Stimulated activated CD4-positive, alpha-beta T cell treated with anti-CD3 and anti-CD28 coated beads, Interleukin-15, amount 100 ng/mL, for 48 hours (primary cell): ENCODE results near the gene CYP2A13.
"Not testable (repeated sequence)": the region's sequence is repeated elsewhere in the genome, so short reads cannot be mapped to it uniquely, and the experiment has no call there.

Experiments used
- DNase-seq, 2 donors: peaks; one replicate each; pipeline ENCODE4 v3.0.0-alpha.2; 2020; ENCODE audit warnings: low read depth in 2 of 2

CYP2A13 gene, protein sequence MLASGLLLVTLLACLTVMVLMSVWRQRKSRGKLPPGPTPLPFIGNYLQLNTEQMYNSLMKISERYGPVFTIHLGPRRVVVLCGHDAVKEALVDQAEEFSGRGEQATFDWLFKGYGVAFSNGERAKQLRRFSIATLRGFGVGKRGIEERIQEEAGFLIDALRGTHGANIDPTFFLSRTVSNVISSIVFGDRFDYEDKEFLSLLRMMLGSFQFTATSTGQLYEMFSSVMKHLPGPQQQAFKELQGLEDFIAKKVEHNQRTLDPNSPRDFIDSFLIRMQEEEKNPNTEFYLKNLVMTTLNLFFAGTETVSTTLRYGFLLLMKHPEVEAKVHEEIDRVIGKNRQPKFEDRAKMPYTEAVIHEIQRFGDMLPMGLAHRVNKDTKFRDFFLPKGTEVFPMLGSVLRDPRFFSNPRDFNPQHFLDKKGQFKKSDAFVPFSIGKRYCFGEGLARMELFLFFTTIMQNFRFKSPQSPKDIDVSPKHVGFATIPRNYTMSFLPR

GRCh38 chr19:41088151-41088550 lies at the start of gene CYP2A13:
Gene CYP2A13, plus strand, starts transcription at chr19:41088451. Its CDS starts 21 bp downstream, at chr19:41088472.
- DNase-seq, result no peak

GRCh38 chr19:41039806-41040205 lies 48.4 kb upstream of the CYP2A13 start:
- no peak for DNase-seq

DNA sequence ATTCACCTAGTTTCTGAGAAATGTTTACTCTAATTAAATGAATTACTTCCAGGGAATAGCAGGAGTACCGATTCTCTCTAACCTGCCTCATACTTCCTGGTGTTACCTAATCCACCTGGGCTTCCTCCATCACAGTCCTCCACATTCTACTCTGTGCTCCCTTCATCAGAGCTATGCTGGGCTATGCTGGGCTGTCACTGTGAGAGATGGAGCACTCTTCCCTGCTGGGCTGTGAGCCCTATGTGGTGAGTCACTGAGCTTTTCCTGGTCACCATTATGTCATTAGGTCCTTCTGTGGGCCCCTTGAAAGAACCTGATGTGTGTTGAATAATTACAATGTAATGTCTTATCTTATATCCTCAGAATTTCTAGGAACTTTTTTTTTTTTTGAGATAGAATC lies 43.2 kb upstream of the CYP2A13 start:
- DNase-seq, result not testable (repeated sequence)

- no peak for DNase-seq
These were observed 37.8 kb upstream of the CYP2A13 start for GRCh38 chr19:41050426-41050825.

DNA sequence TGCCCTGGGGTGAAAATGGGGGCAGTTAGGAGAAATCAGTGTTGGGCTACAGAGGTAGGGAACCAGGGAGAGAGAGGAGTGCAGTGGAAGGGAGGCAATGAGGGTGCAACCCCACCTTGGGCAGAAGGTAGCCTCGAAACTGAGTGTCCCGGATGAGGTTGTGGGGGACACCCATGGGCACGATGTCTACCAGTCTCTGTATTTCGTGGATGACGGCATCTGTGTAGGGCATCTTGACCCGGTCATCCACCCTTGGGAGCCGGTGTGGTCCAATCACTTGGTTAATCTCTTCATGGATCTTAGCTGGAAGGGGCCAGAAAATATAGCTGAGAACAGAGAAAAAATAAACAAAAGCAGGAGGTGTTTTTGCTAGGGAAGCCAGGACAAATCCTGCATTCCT lies 36.1 kb upstream of the CYP2A13 start:
- DNase-seq, result not testable (repeated sequence)

GRCh38 chr19:41053331-41053730 lies 34.9 kb upstream of the CYP2A13 start:
- DNase-seq, result not testable (repeated sequence)

DNA sequence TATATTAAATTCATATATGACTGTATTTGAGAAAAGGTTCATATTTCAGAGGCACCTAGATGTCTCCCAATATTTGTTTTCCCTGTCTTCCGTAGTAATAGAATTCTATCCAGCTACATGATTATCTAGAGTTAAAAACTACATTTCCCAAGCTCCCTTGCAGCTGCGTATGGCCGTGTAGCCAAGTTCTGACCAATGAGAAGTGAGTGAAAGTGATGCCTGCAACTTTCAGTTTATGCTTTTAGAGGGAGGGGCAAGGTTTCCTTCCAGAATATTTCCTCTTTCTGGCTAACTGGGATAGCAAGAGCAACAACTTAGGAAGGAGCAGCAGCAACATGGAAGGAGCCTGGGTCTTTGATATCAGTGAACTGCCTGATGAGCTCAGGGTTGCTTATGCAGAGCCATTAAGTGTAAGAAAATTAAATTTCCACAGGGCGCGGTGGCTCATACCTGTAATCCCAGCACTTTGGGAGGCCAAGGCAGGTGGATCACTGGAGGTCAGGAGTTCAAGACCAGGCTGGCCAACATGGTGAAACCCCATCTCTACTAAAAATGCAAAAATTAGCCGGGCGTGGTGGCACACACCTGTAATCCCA lies 23.2 kb upstream of the CYP2A13 start:
- DNase-seq, result no peak

- no peak for DNase-seq
These were observed 12.0 kb upstream of the CYP2A13 start for GRCh38 chr19:41076286-41076685.

- no peak for DNase-seq
These were observed 4.7 kb upstream of the CYP2A13 start for GRCh38 chr19:41083516-41083915.

GRCh38 chr19:41085748-41086415 lies 2.4 kb upstream of the CYP2A13 start:
- DNase-seq, result no peak

GRCh38 chr19:41089959-41090358 lies 1.7 kb downstream of the CYP2A13 start:
- DNase-seq, result no peak

DNA sequence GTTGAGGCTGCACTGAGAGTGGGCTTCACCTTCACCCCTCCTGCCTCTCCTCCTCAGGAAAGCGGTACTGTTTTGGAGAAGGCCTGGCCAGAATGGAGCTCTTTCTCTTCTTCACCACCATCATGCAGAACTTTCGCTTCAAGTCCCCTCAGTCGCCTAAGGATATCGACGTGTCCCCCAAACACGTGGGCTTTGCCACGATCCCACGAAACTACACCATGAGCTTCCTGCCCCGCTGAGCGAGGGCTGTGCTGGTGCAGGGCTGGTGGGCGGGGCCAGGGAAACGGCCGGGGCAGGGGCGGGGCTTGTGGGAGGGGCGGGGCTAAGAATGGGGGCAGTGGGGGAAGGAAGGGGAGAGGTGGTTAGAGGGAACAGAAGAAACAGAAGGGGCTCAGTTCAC lies 7.5 kb downstream of the CYP2A13 start:
- DNase-seq, result no peak

DNA sequence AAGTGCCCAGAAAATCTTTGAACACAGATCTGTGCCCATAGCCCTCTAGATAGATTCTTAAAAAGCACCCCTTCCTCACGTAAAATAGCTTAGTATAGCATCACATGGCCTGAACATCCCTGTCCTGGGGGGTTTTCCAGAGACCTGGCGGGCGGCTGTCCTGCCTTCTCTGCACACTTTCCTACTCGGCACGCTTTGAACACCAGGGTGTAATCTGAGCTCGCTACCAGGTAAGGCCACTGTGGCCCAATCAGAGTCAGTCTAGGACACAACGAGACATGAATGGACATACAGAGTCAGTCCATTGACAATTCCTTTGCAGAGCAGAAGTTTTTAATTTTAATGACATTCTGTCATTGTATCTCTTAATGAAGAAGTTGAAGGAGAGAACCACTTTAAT lies 8.1 kb downstream of the CYP2A13 start:
- no peak for DNase-seq

GRCh38 chr19:41097302-41097701 lies 9.1 kb downstream of the CYP2A13 start:
- DNase-seq, result no peak

DNA sequence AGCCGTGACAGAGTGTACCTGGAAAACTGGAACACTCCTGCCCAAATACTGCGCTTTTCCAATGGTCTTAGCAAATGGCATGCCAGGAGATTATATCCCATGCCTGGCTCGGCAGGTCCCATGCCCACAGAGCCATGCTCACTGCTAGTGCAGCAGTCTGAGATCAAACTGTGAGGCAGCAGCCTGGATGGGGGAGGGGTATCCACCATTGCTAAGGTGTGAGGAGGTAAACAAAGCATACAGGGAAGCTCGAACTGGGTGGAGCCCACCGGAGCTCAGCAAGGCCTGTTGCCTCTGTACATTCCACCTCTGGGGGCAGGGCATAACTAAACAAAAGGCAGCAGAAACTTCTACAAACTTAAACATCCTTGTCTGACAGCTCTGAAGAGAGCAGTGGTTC lies 10.5 kb downstream of the CYP2A13 start:
- DNase-seq, result no peak

DNA sequence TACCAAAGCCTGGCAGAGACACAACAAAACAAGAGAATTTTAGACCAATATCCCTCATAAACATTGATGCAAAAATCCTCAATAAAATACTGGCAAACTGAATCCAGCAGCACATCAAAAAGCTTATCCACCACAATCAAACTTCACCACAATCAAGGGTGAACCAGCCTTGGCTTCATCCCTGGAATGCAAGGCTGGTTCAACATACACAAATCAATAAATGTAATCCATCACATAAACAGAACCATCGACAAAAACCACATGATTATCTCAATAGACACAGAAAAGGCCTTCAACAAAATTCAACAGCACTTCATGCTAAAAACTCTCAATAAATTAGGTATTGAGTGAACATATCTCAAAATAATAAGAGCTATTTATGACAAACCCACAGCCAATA lies 14.0 kb downstream of the CYP2A13 start:
- not testable (repeated sequence) for DNase-seq

GRCh38 chr19:41106177-41106576 lies 17.9 kb downstream of the CYP2A13 start:
- DNase-seq, result no peak

DNA sequence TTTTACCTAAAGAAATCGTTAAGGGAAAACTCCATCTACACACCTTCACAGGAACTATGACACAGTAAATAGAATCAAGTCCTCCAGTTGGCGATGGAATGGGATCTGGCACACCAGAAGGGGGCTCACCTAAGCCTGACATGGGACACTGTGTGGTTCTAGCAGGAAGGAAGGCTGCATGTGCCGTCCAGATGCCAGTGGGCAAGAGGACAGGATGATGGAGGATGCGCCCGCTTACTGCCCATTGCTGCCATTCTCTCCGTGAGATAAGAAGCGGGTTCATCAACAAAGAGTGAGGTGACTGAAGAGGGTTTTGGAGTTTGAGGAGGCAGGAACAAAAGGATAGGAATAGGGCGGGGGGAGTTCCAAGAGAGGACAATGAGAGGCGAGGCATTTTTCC lies 23.0 kb downstream of the CYP2A13 start:
- no peak for DNase-seq

DNA sequence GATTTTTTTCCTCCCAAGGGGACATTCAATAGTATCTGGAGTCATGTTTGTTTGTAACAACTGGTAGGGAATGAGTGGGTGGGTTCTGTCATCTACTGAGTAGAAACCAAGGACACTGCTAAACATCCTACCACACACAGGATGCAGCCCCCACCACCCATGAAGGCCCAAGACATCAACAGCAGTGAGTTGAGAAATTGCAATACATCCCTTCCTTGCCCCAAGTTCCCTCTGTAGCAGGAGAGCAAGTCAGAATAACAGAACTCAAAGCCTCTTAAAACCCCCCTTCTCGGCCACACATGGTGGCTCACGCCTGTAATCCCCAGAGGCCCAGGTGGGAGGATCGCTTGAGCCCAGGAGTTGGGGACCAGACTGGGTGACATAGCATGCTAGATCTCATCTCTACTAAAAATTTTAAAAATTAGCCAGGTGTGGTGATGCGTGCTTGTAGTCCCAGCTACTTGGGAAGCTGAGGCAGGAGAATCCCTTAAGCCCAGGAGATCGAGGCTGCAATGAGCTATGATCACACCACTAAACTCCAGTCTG lies 23.6 kb downstream of the CYP2A13 start:
- DNase-seq, result no peak

GRCh38 chr19:41112728-41113290 lies 24.6 kb downstream of the CYP2A13 start:
- DNase-seq, result no peak

- no peak for DNase-seq
These were observed 25.9 kb downstream of the CYP2A13 start, which contains the start of gene CYP2F1 for GRCh38 chr19:41114132-41114531. Gene CYP2F1, plus strand, starts transcription at chr19:41114432. Its CDS starts 1,757 bp downstream, at chr19:41116189.

DNA sequence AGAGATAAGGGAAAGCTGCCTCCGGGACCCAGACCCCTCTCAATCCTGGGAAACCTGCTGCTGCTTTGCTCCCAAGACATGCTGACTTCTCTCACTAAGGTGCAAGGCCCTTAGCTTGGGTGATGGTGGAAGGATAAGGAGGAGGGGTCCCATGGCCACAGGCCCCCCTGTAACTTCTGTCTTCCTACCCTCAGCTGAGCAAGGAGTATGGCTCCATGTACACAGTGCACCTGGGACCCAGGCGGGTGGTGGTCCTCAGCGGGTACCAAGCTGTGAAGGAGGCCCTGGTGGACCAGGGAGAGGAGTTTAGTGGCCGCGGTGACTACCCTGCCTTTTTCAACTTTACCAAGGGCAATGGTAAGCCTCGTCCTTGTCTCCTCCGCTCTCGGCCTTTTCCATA lies 28.0 kb downstream of the CYP2A13 start:
- DNase-seq, result no peak
